K562 (cell line): Measurements from ENCODE around the gene ELOVL1. TPM values are rescaled to one million over a fixed set of nuclear protein-coding genes. Genes with fewer than 3 reads are reported as not detected.
A peak's percentile ranks its signal among the peaks of the same experiment; 100 is the strongest.

Source experiments
- ARNT ChIP-seq, 2 experiments: fragments of 450-650 bp; IDR thresholded peaks; 2 replicates each; pipeline ENCODE4 v1.6.1; 2016; ENCODE audit warnings: mild to moderate bottlenecking in 1 of 2
- CHD1 ChIP-seq: fragments of 200-600 bp; sonication (generic); IDR thresholded peaks from one replicate; pipeline ENCODE4 v1.6.1; 2012; ENCODE audit warnings: mild to moderate bottlenecking, moderate library complexity, low read length, inconsistent platforms
- DIDO1 ChIP-seq: fragments of 450-650 bp; IDR thresholded peaks from 2 replicates; pipeline ENCODE4 v1.6.1; 2016; ENCODE audit warnings: low read depth, missing biosample characterization, missing genetic modification characterization
- ESRRB ChIP-seq: fragments of 250-450 bp; sonication (Bioruptor Pico); IDR thresholded peaks from 2 replicates; pipeline ENCODE4 v1.5.0; 2020; ENCODE audit warnings: mild to moderate bottlenecking, moderate library complexity, borderline replicate concordance
- HMGXB4 ChIP-seq: sonication (generic); formaldehyde crosslinking; IDR thresholded peaks from 2 replicates; pipeline ENCODE4 v1.8.1; 2023; ENCODE audit warnings: mild to moderate bottlenecking, missing genetic modification reagents
- KDM2B ChIP-seq: fragments of 250-450 bp; sonication (Bioruptor Pico); IDR thresholded peaks from 2 replicates; pipeline ENCODE4 v1.8.0; 2021; ENCODE audit warnings: mild to moderate bottlenecking, moderate library complexity
- MEF2A ChIP-seq: IDR thresholded peaks from 2 replicates; pipeline ENCODE4 v1.6.1; 2011; ENCODE audit warnings: low read depth, mild to moderate bottlenecking, low read length, moderate library complexity; ENCODE audit not compliant: control insufficient read depth
- NCOA4 ChIP-seq: fragments of 450-650 bp; IDR thresholded peaks from 2 replicates; pipeline ENCODE4 v1.6.1; 2018; ENCODE audit warnings: mild to moderate bottlenecking; ENCODE audit not compliant: partially characterized antibody
- RAD51 ChIP-seq: fragments of 450-650 bp; IDR thresholded peaks from 2 replicates; pipeline ENCODE4 v1.7.1; 2016; ENCODE audit warnings: low read depth, mild to moderate bottlenecking, borderline replicate concordance
- SIN3B ChIP-seq: fragments of 450-650 bp; IDR thresholded peaks from 2 replicates; pipeline ENCODE4 v1.6.1; 2017; ENCODE audit warnings: low read depth, mild to moderate bottlenecking, moderate library complexity
- SOX6 ChIP-seq: fragments of 450-650 bp; IDR thresholded peaks from 2 replicates; pipeline ENCODE4 v1.6.1; 2014; ENCODE audit warnings: mild to moderate bottlenecking
- SP1 ChIP-seq: sonication (generic); formaldehyde crosslinking; IDR thresholded peaks from 2 replicates; pipeline ENCODE4 v1.8.1; 2022; ENCODE audit warnings: mild to moderate bottlenecking, missing genetic modification reagents
- UBTF ChIP-seq, 2 experiments: IDR thresholded peaks; 2 replicates each; pipeline ENCODE4 v1.6.1; 2012; ENCODE audit warnings: improper control_type of control experiment in 2 of 2, low read depth in 2 of 2, low read length in 2 of 2, borderline replicate concordance in 1 of 2
- ZBTB1 ChIP-seq: sonication (generic); formaldehyde crosslinking; IDR thresholded peaks from 2 replicates; pipeline ENCODE4 v1.8.1; 2023; ENCODE audit warnings: missing genetic modification reagents, low read depth, mild to moderate bottlenecking, borderline replicate concordance
- ZNF740 ChIP-seq, 3 experiments: fragments of 200-800 bp in 1 of 3; sonication (Bioruptor generic) in 1 of 3; sonication (generic) in 1 of 3; formaldehyde crosslinking in 1 of 3; IDR thresholded peaks; 2 replicates each; pipeline versions ENCODE4 v1.6.1 to v1.8.0; 2016 to 2022; ENCODE audit warnings: mild to moderate bottlenecking in 2 of 3, missing compliant biosample characterization in 2 of 3, missing genetic modification characterization in 2 of 3, missing genetic modification reagents in 1 of 3
- polyA plus RNA-seq, 8 experiments: library from polyadenylated mRNA; depleted of rRNA in 4 of 8; stranded (reverse) in 5 of 8; unstranded in 3 of 8; fragments of >200 nt; fragmentation: Nextera tagmentation in 2 of 8; fragmentation: Illumina TruSeq in 1 of 8; extraction: Ambion mirVana in 2 of 8; extraction: Trizol in 1 of 8; gene quantifications; 2 replicates each; pipeline versions ENCODE4 v1.2.1 to v1.2.3, GENCODE V29; 2011 to 2014; ENCODE audit warnings: inconsistent platforms in 1 of 8, missing spikeins in 1 of 8
- total RNA-seq, 7 experiments: library from RNA; depleted of rRNA in 6 of 7; stranded (reverse); fragments of >200 nt in 6 of 7; fragmentation: Illumina TruSeq in 2 of 7; extraction: Trizol in 2 of 7; gene quantifications; 2 replicates each; pipeline versions ENCODE4 v1.2.1 to v1.2.3, GENCODE V29; 2011 to 2021; ENCODE audit warnings: low replicate concordance in 1 of 7

The ELOVL1 gene
- total and polyA plus RNA-seq, 9 of the 15 experiments (the other 6 are each of a cell fraction or from before 2014, with no cell fraction given) = 51.0 to 157 (median 70.3) TPM

- TF ChIP-seq HMGXB4 (peak; percentile 83; the same call in 1 of the 2 replicates), CHD1 (peak; percentile 71), ZBTB1 (CRISPR knock-in tag) (no peak; the same call in 1 of the 2 replicates), SOX6 (peak; percentile 62; the same call in 1 of the 2 replicates), DIDO1 (tag) (peak; percentile 20; the same call in 1 of the 2 replicates), ESRRB (CRISPR knock-in tag) (no peak), MEF2A (no peak), SP1 (peak; percentile 78), KDM2B (CRISPR knock-in tag) (peak; percentile 92), NCOA4 (no peak), UBTF (IDR thresholded peaks at IDR 0.05; ENCODE audit: borderline replicate concordance in 1 of 2, low read depth in 2 of 2, low read length in 2 of 2) (peak; percentile 86 to 96; a peak in 2 of 4 replicates), RAD51 (peak; percentile 33; the same call in 1 of the 2 replicates), SIN3B (peak; percentile 74), ZNF740 (CRISPR knock-in tag; IDR thresholded peaks at IDR 0.05) (peak; percentile 15), ZNF740 (tag; IDR thresholded peaks at IDR 0.05) (no peak), ARNT (IDR thresholded peaks at IDR 0.05) (0 out of 4 replicates have a peak, but pooled peaks of 1 of the 2 experiments have one; percentile 40)
Observed at GRCh38 chr1:43367904-43368645, at the start of gene ELOVL1 (continued).
